Stimulated activated CD8-positive, alpha-beta memory T cell treated with anti-CD3 and anti-CD28 coated beads, Interleukin-7, amount 100 ng/mL, for 48 hours (primary cell): Measurements from ENCODE around the gene OVAAL.

Source experiments
- DNase-seq, 2 donors: peaks; one replicate each; pipeline ENCODE4 v3.0.0-alpha.2; 2020; ENCODE audit warnings: low read depth in 1 of 2; ENCODE audit errors: extremely low read depth in 1 of 2

Gene OVAAL

GRCh38 chr1:180568184-180568583 lies 9.4 kb downstream of the OVAAL start:
- no peak for DNase-seq

GRCh38 chr1:180571060-180571831 lies 12.5 kb downstream of the OVAAL start:
- no peak for DNase-seq

DNA sequence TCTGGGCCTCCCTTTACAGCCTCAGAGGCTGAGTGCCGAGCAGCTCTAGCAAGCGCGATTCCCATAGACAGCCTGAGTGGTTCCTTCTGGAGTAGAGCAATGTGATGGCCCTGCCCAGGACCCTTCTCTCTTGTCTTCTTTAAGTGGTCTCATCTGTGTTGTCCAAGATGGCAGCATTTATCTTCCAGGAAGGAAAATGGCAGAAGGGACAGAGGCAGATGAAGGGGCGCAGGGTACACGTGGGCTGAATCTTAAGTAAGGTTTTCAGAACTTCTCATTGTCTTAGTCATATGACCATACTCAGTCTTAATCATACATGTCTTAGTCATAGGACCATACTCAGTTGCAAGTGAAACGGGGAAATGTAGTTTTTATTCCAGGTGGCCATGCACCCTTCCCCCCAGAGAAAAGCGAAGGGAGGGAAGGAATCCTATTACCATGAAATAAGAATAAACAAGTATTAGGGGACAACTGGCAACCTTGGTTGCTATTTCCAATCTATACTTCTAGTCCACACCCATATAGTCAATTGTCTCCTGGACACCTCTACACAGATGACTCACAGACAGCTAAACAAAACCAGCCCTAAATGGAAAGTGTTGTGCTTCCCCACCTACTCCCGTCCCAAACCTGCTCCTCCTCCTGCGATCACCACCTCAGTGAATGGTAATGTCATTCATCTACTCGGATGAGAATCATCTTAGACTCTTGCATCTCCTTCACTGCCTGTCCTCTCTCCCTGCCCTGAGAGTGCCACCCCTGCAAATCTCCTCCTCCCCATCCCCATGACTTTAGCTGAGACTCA lies 13.3 kb downstream of the OVAAL start:
- DNase-seq: peak; percentile 11 to 57

GRCh38 chr1:180572760-180573159 lies 14.0 kb downstream of the OVAAL start:
- DNase-seq: no peak

- DNase-seq: no peak
These were observed 15.4 kb downstream of the OVAAL start for GRCh38 chr1:180574031-180574713.

- no peak for DNase-seq
These were observed 18.6 kb downstream of the OVAAL start for GRCh38 chr1:180577361-180577760.

DNA sequence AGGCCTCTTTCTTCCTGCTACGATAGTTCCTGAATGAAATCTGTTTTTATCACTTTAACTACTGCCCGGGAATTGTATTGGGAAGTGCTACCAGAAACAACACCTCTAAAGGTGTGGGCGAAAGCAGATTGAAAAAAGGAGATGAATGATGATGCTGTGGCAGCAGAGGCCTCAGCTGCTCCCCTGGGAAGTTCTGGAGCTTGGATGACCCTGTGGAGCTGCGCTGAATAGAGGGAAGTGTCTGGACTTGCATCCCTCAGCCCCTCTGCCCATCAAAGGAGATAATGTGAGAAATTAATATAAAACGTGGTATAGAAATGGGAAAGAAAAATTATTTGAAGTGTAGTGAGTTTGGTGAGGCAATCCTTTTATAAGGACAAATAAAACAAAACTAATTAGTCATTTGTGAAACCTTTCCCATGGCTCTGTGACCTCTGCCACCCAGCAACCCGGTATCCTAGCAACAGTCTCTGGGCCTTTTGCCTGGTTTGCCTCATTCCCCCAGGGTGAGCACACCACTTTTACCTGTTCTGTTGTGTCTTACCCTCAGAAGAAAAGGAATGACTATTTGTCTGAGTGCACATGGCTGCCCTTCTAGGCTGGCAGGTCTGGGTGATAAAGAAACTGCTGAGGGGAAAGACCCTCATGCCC lies 21.3 kb downstream of the OVAAL start:
- no peak for DNase-seq

DNA sequence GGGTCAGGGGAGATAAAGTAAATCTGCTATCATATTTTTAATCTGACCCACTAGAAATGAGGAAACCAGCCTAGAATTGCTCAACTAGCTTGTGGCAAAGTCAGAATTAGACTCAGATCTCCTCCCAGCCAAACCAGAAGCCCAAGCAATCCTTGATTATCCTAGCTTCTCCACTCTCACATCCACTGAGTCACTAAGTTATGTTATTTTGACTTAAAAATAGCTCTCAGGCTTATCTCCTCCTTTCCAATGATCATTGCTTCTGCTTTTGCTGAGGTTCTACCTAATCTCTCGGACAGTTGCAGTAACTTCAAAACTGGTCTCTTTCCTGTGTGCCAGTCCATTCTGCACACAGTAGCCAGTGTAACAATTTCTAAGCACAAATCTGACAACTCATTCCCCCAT lies 22.9 kb downstream of the OVAAL start:
- DNase-seq: no peak

DNA sequence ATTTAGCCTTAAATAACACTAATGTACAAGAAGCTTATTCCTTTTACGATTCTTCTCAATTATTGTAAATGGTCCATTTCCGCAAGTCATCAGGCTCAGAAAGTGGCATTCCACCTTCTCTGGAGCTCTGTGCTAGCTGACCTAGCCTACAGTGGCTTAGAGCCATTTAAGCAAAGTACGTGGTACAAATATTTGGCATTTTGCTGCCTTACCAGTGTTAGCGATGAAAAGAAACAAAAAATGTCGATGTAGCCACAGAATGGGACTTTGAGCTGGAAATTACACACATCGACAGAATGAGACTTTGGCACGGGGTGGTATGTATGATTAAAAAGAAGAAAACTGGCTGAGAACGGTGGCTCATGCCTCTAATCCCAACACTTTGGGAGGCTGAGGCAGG lies 26.1 kb downstream of the OVAAL start:
- no peak for DNase-seq

DNA sequence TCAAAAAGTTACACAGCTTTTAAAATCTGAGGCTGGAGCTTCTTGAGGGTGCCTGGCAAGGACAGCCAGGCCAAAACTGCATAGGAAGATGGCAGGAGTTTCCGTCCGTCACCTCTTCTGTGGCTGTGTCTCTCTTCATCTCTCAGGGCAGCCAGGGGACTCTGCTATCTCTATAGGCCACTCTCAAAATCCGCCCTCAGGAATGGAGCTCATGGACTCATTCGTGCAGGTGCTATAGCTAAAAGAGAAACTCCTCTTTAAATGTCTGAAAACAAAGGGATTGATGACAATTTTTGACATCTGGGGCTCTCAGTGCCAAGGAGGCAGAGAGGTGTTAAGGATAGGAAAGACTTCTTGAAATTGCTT lies 27.2 kb downstream of the OVAAL start:
- DNase-seq: no peak

DNA sequence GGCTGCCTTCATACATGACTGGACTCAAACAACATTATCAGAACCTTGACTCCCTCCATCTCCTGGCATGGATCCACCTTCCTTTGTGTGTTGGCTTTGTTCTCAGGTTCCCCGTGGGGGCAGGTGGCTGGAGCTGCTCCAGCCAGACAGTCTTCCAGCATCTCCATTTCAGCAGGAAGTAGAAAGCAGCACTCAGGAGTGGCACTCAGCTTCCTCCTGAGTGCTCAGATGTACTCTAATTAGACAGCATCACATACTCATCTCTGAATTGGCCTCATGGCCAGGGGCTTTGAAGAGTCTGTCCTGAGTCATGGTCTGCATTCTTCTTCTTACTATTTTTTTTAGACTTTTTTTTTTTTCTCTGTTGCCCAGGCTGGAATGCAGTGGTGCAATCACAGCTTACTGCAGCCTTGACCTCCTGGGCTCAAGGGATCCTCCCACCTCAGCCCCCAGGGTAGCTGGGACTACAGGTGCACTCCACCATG lies 27.9 kb downstream of the OVAAL start:
- no peak for DNase-seq

GRCh38 chr1:180588121-180588520 lies 29.4 kb downstream of the OVAAL start:
- no peak for DNase-seq

GRCh38 chr1:180590889-180591288 lies 32.1 kb downstream of the OVAAL start:
- no peak for DNase-seq

DNA sequence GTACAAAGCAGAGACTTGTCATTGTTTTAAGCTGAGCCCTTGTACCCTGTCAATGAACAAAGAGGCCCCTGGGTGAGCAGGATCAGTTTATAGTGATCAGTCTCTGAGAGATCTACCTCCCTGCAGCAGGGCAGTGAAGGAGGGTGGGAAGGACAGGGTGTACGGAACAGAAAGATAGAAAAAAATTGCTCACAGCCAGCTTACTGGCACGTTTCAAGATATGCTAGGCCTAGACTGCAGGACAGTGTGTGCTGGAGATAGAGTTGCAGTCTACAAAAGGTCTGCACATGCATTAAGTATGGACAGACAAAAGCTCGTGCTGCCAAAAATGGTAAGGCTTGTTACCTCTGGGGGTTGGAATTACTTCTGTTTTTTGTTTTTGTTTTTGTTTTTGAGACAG lies 34.6 kb downstream of the OVAAL start:
- DNase-seq: no peak

DNA sequence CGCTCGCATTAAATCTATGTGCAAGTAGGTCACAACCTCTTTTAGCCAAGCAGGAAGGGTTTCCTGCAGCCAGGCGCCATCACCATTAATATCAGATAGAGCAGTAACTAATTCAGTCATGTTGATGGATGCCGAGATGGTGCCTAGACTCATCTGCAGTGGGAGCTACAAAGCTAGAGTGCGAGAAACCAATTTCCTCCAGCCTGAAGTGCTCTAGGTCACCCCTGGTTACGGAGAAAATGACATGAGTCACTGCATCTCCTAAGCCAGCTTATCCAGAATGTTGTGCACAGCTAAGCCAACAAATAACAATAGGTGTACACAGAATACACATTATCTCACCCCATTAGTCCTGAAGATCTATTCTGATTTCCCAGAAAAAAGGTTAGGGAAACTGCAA lies 36.0 kb downstream of the OVAAL start:
- no peak for DNase-seq

DNA sequence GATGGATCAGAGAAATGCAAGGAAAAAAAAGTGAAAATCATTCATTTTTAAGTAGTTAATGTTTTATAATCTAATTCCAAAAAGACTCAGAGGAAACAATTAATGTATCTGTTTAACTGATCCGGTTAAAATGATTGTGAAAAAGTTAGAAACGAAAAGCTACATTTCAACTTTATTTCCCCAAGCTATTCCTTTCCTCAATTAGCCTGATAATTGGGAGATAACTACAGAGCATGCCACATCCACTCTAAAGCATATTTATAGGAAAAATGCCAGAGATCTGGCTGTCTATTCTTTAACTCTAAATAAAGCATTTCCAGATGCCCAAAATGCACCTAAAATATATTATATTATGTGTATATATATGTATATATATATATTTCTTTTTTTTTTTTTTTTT lies 37.2 kb downstream of the OVAAL start:
- DNase-seq: no peak

DNA sequence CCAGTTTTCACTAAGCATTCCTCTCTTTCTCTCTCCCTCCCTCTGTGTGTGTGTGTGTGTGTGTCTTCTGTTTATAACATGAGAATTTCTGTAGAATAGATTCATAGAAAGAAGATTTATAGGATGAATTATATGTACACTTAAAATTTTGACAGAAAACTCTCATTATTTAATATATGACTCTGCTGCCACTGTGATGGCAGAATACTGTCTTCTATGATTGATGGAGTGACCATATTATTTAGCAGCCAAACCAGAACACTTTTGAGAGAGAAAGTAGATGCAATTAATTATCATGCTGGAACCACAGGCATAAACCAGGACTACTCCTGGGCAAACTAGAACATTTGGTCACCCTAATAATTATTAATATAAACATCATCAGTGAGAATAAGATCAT lies 38.8 kb downstream of the OVAAL start:
- DNase-seq: no peak

DNA sequence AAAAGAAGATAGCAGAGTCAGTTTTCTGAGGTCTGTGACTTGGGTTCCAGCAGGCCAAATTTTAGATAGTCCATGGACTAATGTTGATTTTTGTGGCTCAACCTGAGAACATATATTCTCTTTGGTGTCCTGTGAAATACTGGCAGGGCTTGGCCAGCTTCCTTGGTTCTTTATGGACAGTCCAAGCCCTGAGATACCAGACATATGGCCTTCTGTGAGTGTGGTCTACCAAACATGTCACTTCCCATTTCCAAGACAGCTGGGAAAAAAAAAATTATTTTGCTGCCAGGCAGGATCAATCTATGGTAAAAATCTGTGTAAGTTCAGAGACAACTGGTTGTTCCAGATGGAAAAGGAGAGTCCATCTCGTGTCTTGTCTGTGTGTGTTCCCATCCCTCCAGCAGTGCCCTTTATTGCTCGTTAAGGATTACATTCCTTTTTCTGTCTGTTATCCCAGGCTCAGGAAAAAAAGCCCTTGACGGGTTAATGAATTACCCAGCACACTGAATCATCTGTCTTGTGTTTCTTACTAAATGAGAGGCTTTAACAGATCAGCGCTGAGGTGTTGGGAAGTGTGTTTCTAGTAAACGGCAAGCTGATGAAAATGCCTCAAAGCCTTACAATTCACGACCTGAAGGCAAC lies 39.7 kb downstream of the OVAAL start:
- DNase-seq: no peak

GRCh38 chr1:180600343-180600742 lies 41.6 kb downstream of the OVAAL start:
- DNase-seq: no peak

DNA sequence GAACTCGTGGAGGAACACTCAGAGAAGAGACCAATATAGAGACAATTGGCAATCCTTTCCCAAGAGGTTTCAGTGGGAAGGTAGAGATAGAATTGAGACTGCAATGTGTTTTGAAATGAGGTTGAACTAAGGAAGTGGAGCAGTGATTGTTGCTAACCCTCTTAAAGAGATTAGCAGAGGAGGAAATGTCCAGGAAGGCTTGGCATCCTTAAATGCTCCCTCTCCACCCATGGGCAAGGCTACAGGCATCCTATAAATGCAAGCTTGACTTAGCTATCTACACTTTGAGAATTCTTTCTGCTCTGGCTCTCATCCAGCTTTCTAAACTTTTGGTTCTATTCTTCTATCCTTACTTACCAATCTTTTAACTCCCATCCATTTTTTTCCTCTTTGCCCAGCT lies 42.7 kb downstream of the OVAAL start:
- no peak for DNase-seq
